ENCODE measurements around the gene LRRC4C. TPM values are rescaled to one million over a fixed set of nuclear protein-coding genes. Genes with fewer than 3 reads are reported as not detected.

LRRC4C gene
- total and polyA plus RNA-seq, 2 donors (not counting 3 experiments of a cell fraction or from before 2014, with no cell fraction given) = not detected

DNA sequence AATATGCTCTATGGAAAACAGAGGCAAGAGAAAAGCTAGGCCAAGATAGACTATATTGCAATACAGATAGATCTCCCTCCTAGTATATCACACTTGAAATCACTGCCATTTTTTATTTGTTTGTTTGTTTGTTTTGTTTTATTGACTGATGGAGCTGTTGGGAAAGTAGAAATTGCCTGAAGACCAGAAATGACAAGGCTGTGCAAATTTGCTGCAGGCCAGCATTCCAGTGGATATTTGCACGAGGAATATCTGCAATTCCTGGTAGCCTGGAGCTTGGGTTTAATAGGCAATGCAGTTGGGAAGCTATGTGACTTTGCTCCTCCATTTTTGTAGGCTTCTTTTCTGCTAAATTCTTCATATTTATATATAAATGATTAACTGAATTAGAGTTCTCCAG lies 991.7 kb downstream of the LRRC4C start:
- Histone ChIP-seq H3K9me1 (replicated peaks; ENCODE audit: control insufficient read depth, extremely low read depth, insufficient read depth, low read length) (no peaks in the 10 kb centered on the region), H3K4me3 (replicated peaks in 1 of 3; ENCODE audit: insufficient read depth in 1 of 3, low read depth in 1 of 3, low read length in 3 of 3) (no peak overlapping the region), H3K9me3 (replicated peaks; ENCODE audit: control insufficient read depth, insufficient read depth, low read length) (no peaks in the 10 kb centered on the region), H3K36me3 (ENCODE audit: control insufficient read depth in 2 of 2, extremely low read depth in 1 of 2, insufficient read depth in 2 of 2, low read length in 2 of 2) (no peaks in the 10 kb centered on the region), H3K9ac (replicated peaks; ENCODE audit: extremely low read depth, insufficient read depth, low read length) (no peak overlapping the region), H3K4me2 (ENCODE audit: insufficient read depth, low read length) (no peak overlapping the region), H3K79me2 (ENCODE audit: control insufficient read depth, insufficient read depth, low read length) (no peaks in the 10 kb centered on the region), H3K27ac (ENCODE audit: insufficient read depth, low read depth, low read length) (no peak overlapping the region), H2AFZ (ENCODE audit: low read depth, low read length) (no peak overlapping the region), H4K20me1 (replicated peaks; ENCODE audit: control insufficient read depth, extremely low read depth, insufficient read depth, low read length) (no peaks in the 10 kb centered on the region), H3K27me3 (ENCODE audit: control insufficient read depth in 2 of 2, insufficient read depth in 2 of 2, low read length in 2 of 2) (no peaks in the 10 kb centered on the region), H3K4me1 (ENCODE audit: control insufficient read depth, extremely low read depth, insufficient read depth, low read length) (no peaks in the 10 kb centered on the region)
- dilution Hi-C loops (cut with MboI; ENCODE audit: extremely low pct_ligation_motif_present, low sequenced_read_pairs) = no loop called here
- TF ChIP-seq POLR2A (IDR thresholded peaks at IDR 0.05; ENCODE audit: low read depth, low read length) (no peak), FOS (IDR thresholded peaks at IDR 0.05; ENCODE audit: borderline replicate concordance, insufficient read depth, low read length) (no peak), EZH2 (IDR thresholded peaks at IDR 0.05; ENCODE audit: borderline replicate concordance, low read depth, low read length, severe bottlenecking) (no peak), JUN (IDR thresholded peaks at IDR 0.05; ENCODE audit: borderline replicate concordance, insufficient read depth, insufficient read length, low read depth) (no peak)
- TF ChIP-seq, protein P1, sequence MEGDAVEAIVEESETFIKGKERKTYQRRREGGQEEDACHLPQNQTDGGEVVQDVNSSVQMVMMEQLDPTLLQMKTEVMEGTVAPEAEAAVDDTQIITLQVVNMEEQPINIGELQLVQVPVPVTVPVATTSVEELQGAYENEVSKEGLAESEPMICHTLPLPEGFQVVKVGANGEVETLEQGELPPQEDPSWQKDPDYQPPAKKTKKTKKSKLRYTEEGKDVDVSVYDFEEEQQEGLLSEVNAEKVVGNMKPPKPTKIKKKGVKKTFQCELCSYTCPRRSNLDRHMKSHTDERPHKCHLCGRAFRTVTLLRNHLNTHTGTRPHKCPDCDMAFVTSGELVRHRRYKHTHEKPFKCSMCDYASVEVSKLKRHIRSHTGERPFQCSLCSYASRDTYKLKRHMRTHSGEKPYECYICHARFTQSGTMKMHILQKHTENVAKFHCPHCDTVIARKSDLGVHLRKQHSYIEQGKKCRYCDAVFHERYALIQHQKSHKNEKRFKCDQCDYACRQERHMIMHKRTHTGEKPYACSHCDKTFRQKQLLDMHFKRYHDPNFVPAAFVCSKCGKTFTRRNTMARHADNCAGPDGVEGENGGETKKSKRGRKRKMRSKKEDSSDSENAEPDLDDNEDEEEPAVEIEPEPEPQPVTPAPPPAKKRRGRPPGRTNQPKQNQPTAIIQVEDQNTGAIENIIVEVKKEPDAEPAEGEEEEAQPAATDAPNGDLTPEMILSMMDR (IDR thresholded peaks at IDR 0.05; ENCODE audit: extremely low read depth in 1 of 2, insufficient read depth in 1 of 2, low read depth in 1 of 2, low read length in 2 of 2) = no peak
- BruUV-seq (replicated peaks) = no TSS peak
- DNase-seq (ENCODE audit: low read depth, low spot score) = no peak
- POLR2A ChIA-PET = no interaction called here
- CTCF ChIA-PET = no interaction called here
- no peak for FAIRE-seq
- intact Hi-C loops (cut with micrococcal nuclease) = no loop called here

DNA sequence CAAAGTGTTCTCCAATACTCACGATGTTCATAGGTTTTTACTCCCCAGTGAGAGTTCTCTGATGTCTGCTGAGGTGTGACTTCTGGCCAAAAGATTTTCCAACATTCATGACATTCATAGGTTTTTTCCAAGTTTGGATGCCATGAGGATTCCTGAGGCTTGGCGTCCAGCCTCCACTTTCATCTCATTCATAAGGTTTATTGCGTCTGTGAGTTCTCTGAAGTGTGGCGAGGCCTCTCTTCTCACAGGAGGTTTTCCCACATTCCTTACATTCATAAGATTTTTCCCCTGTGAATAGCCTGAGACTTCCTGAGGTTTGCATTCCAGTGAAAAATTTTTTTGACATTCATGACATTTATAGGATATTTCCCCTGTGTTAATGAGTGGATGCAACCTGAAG lies 1014.1 kb downstream of the LRRC4C start:
- no peak overlapping the region for H3K4me2 ChIP-seq (ENCODE audit: insufficient read depth, low read length)
- H4K20me1 ChIP-seq (replicated peaks; ENCODE audit: control insufficient read depth, extremely low read depth, insufficient read depth, low read length) = no peaks in the 10 kb centered on the region
- intact Hi-C loops (cut with micrococcal nuclease) = no loop called here
- TF ChIP-seq, protein P2, sequence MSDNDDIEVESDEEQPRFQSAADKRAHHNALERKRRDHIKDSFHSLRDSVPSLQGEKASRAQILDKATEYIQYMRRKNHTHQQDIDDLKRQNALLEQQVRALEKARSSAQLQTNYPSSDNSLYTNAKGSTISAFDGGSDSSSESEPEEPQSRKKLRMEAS (IDR thresholded peaks at IDR 0.05; ENCODE audit: insufficient read depth, insufficient read length) = no peak
- TF ChIP-seq JUN (IDR thresholded peaks at IDR 0.05; ENCODE audit: borderline replicate concordance, insufficient read depth, insufficient read length, low read depth) (no peak), POLR2AphosphoS5 (IDR thresholded peaks at IDR 0.05; ENCODE audit: insufficient read depth, low read depth, low read length) (no peak), FOS (IDR thresholded peaks at IDR 0.05; ENCODE audit: borderline replicate concordance, insufficient read depth, low read length) (no peak), POLR2A (IDR thresholded peaks at IDR 0.05; ENCODE audit: low read depth, low read length) (no peak), GATA2 (IDR thresholded peaks at IDR 0.05; ENCODE audit: insufficient read depth, insufficient read length, low read depth, low read length) (no peak), EZH2 (IDR thresholded peaks at IDR 0.05; ENCODE audit: borderline replicate concordance, low read depth, low read length, severe bottlenecking) (no peak), MYC (IDR thresholded peaks at IDR 0.05; ENCODE audit: low read depth, low read length) (no peak)
- TF ChIP-seq, protein P1 (IDR thresholded peaks at IDR 0.05; ENCODE audit: extremely low read depth in 1 of 2, insufficient read depth in 1 of 2, low read depth in 1 of 2, low read length in 2 of 2) = no peak
- H3K79me2 ChIP-seq (ENCODE audit: control insufficient read depth, insufficient read depth, low read length) = no peaks in the 10 kb centered on the region
- ChIA-PET POLR2A (no interaction called here), CTCF (no interaction called here)
- H3K4me3 ChIP-seq (replicated peaks in 1 of 3; ENCODE audit: insufficient read depth in 1 of 3, low read depth in 1 of 3, low read length in 3 of 3) = no peak overlapping the region
- H3K36me3 ChIP-seq (ENCODE audit: control insufficient read depth in 2 of 2, extremely low read depth in 1 of 2, insufficient read depth in 2 of 2, low read length in 2 of 2) = no peaks in the 10 kb centered on the region
- dilution Hi-C loops (cut with MboI; ENCODE audit: extremely low pct_ligation_motif_present, low sequenced_read_pairs) = no loop called here
- FAIRE-seq (no peak), DNase-seq (ENCODE audit: low read depth, low spot score) (no peak)
- no TSS peak for BruUV-seq (replicated peaks)
- peaks cover 2% of the 10 kb centered on the region for H3K9me3 ChIP-seq (replicated peaks; ENCODE audit: control insufficient read depth, insufficient read depth, low read length)
- H3K9me1 ChIP-seq (replicated peaks; ENCODE audit: control insufficient read depth, extremely low read depth, insufficient read depth, low read length) = no peaks in the 10 kb centered on the region
- no peaks in the 10 kb centered on the region for H3K4me1 ChIP-seq (ENCODE audit: control insufficient read depth, extremely low read depth, insufficient read depth, low read length)
- no peak overlapping the region for H2AFZ ChIP-seq (ENCODE audit: low read depth, low read length)
- H3K27me3 ChIP-seq (ENCODE audit: control insufficient read depth in 2 of 2, insufficient read depth in 2 of 2, low read length in 2 of 2) = no peaks in the 10 kb centered on the region
- no peak overlapping the region for H3K9ac ChIP-seq (replicated peaks; ENCODE audit: extremely low read depth, insufficient read depth, low read length)
- no peak overlapping the region for H3K27ac ChIP-seq (ENCODE audit: insufficient read depth, low read depth, low read length)

All from endothelial cell of umbilical vein (primary cell).